ENCODE data around the gene KRT36. TPM values are rescaled to one million over a fixed set of nuclear protein-coding genes. Genes with fewer than 3 reads are reported as not detected.

Gene KRT36
- total and polyA plus RNA-seq, 10 donors: 0.20 to 2.7 (median 0.36) TPM; not detected in 1

GRCh38 chr17:41534899-41535546 is 45.3 kb upstream of the KRT36 start:
- no peaks in the 10 kb centered on the region for H3K9me3 ChIP-seq
- H3K27ac ChIP-seq: no peak overlapping the region
- TF ChIP-seq, protein P1, sequence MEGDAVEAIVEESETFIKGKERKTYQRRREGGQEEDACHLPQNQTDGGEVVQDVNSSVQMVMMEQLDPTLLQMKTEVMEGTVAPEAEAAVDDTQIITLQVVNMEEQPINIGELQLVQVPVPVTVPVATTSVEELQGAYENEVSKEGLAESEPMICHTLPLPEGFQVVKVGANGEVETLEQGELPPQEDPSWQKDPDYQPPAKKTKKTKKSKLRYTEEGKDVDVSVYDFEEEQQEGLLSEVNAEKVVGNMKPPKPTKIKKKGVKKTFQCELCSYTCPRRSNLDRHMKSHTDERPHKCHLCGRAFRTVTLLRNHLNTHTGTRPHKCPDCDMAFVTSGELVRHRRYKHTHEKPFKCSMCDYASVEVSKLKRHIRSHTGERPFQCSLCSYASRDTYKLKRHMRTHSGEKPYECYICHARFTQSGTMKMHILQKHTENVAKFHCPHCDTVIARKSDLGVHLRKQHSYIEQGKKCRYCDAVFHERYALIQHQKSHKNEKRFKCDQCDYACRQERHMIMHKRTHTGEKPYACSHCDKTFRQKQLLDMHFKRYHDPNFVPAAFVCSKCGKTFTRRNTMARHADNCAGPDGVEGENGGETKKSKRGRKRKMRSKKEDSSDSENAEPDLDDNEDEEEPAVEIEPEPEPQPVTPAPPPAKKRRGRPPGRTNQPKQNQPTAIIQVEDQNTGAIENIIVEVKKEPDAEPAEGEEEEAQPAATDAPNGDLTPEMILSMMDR (IDR thresholded peaks at IDR 0.05 in 8 of 11, conservative IDR thresholded peaks at IDR 0.05 in 3 of 11): no peak
- TF ChIP-seq POLR2AphosphoS5 (IDR thresholded peaks at IDR 0.05): no peak
- no peak for TF ChIP-seq POLR2A (IDR thresholded peaks at IDR 0.05)
- no peaks in the 10 kb centered on the region for H3K4me1 ChIP-seq
- peaks cover 0 to 65% (median 7%) of the 10 kb centered on the region in 7 donors for H3K27me3 ChIP-seq (replicated peaks in 1 of 7)
- no peaks in the 10 kb centered on the region for H3K36me3 ChIP-seq
- H3K4me3 ChIP-seq: no peak overlapping the region
- WGBS, 5 donors: 58 to 71% (median 64%) methylated on average over 6 to 7 of the region's 7 CpGs
- intact Hi-C loops (cut with DNase I; ENCODE audit: low total_unique reads): no loop called here
- DNase-seq: no peak

DNA sequence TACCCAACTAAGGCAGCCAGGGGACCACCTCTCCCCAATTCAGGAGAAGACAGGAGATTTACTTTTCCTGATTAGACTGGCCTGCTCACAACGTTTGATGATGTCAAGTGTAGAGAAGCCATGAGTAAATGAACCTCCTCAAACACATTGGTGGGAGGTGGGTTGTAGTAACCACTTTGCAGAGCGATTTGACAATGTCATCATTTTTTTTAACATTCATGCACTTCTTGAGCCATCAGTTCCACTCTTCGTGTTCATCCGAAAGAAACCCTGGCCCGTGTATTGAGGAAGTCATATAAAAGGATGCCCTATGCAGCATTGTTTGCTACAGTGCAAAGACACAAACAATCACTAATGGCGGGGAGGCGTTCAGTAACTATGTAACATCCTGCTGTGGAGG is 43.9 kb upstream of the KRT36 start:
- no peak for DNase-seq
- Histone ChIP-seq H3K9me3 (no peaks in the 10 kb centered on the region), H3K27ac (no peak overlapping the region), H3K36me3 (no peaks in the 10 kb centered on the region), H3K4me3 (no peak overlapping the region), H3K4me1 (peaks cover 0 to 5% (median 0%) of the 10 kb centered on the region in 6 donors), H3K27me3 (replicated peaks in 1 of 7) (peaks cover 0 to 79% (median 20%) of the 10 kb centered on the region in 7 donors)
- intact Hi-C loops (cut with DNase I; ENCODE audit: low total_unique reads): no loop called here
- TF ChIP-seq POLR2AphosphoS5 (IDR thresholded peaks at IDR 0.05): no peak
- TF ChIP-seq, protein P1 (IDR thresholded peaks at IDR 0.05 in 8 of 11, conservative IDR thresholded peaks at IDR 0.05 in 3 of 11): no peak
- no peak for TF ChIP-seq POLR2A (IDR thresholded peaks at IDR 0.05)
- 75 to 85% (median 77%) methylated on average over 7 of the region's 7 CpGs for WGBS, 5 donors

GRCh38 chr17:41532947-41533570 is 43.3 kb upstream of the KRT36 start:
- WGBS, 5 donors: 76 to 85% (median 78%) methylated on average over 9 of the region's 9 CpGs
- H3K4me3 ChIP-seq: no peak overlapping the region
- intact Hi-C loops (cut with DNase I; ENCODE audit: low total_unique reads): no loop called here
- no peak for DNase-seq
- no peak overlapping the region for H3K27ac ChIP-seq
- no peaks in the 10 kb centered on the region for H3K36me3 ChIP-seq
- H3K9me3 ChIP-seq: no peaks in the 10 kb centered on the region
- H3K27me3 ChIP-seq (replicated peaks in 1 of 7): peaks cover 3 to 85% (median 25%) of the 10 kb centered on the region in 7 donors
- TF ChIP-seq POLR2AphosphoS5 (IDR thresholded peaks at IDR 0.05) (no peak), POLR2A (IDR thresholded peaks at IDR 0.05) (no peak)
- TF ChIP-seq, protein P1 (IDR thresholded peaks at IDR 0.05 in 8 of 11, conservative IDR thresholded peaks at IDR 0.05 in 3 of 11): no peak
- H3K4me1 ChIP-seq: peaks cover 0 to 11% (median 4%) of the 10 kb centered on the region in 6 donors

- Histone ChIP-seq H3K36me3 (no peaks in the 10 kb centered on the region), H3K4me3 (no peak overlapping the region), H3K27ac (no peak overlapping the region), H3K4me1 (peaks cover 4 to 20% (median 14%) of the 10 kb centered on the region in 6 donors), H3K9me3 (no peaks in the 10 kb centered on the region), H3K27me3 (replicated peaks in 1 of 7) (peaks cover 8 to 96% (median 36%) of the 10 kb centered on the region in 7 donors)
- WGBS, 5 donors: 45 to 69% (median 55%) methylated on average over 1 of the region's 1 CpG
- intact Hi-C loops (cut with DNase I; ENCODE audit: low total_unique reads): no loop called here
- no peak for DNase-seq
- TF ChIP-seq POLR2AphosphoS5 (IDR thresholded peaks at IDR 0.05) (no peak), POLR2A (IDR thresholded peaks at IDR 0.05) (no peak)
- TF ChIP-seq, protein P1 (IDR thresholded peaks at IDR 0.05 in 8 of 11, conservative IDR thresholded peaks at IDR 0.05 in 3 of 11): no peak
Measured at GRCh38 chr17:41531993-41532392, 42.3 kb upstream of the KRT36 start.

Measured in spleen (tissue), 11 donors.